GM19452 (cell line): Measurements from ENCODE around the gene AKAP1.

Experiments
- ATAC-seq: cut with Tn5 transposase; IDR thresholded peaks from one replicate; pipeline ENCODE4 v1.9.1; 2021; ENCODE audit not compliant: unreplicated experiment

The AKAP1 gene

DNA sequence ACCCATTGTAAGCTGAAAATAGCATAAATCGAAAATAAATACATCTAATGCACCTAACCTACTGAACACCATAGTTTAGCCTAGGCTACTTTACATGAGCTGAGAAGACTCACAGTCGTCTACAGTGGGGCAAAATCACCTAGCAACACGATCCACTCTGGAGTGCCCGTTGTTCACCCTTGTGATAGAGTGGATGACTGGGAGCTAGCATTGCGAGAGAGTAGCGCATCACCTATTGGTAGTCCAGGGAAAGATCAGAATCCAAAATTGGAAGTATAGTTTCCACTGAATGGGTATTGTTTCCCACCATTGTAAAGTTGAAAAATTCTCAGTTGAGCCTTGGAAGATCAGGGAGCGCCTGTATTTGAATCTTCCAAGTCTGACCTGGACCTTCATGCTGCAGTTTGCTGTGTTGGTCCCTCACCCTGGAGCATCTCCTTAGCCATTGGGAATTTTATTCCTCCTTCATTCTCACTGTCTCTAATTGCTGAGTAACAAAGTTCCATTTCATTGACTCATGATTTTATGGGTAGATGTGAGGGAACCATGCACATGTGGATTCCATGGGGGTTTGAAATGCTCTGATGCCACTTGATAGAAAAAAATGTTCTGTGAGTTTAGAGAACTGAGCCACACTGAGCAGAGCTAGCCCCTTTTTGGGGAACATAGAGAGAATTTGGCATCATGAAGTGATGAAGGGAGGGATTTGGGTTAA lies 19.6 kb downstream of the AKAP1 start:
- ATAC-seq: no peak

DNA sequence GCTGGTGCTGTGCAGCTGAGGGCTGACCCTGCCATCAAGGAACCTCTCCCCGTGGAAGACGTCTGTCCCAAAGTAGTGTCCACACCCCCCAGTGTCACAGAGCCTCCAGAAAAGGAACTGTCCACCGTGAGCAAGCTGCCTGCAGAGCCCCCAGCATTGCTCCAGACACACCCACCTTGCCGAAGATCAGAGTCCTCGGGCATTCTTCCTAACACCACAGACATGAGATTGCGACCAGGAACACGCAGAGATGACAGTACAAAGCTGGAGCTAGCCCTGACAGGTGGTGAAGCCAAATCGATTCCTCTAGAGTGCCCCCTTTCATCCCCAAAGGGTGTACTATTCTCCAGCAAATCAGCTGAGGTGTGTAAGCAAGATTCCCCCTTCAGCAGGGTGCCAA lies 20.5 kb downstream of the AKAP1 start:
- no peak for ATAC-seq

DNA sequence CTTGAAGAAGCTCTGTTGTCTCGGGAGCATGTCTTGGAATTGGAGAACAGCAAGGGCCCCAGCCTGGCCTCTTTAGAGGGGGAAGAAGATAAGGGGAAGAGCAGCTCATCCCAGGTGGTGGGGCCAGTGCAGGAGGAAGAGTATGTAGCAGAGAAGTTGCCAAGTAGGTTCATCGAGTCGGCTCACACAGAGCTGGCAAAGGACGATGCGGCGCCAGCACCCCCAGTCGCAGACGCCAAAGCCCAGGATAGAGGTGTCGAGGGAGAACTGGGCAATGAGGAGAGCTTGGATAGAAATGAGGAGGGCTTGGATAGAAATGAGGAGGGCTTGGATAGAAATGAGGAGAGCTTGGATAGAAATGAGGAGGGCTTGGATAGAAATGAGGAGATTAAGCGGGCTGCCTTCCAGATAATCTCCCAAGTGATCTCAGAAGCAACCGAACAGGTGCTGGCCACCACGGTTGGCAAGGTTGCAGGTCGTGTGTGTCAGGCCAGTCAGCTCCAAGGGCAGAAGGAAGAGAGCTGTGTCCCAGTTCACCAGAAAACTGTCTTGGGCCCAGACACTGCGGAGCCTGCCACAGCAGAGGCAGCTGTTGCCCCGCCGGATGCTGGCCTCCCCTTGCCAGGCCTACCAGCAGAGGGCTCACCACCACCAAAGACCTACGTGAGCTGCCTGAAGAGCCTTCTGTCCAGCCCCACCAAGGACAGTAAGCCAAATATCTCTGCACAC lies 21.2 kb downstream of the AKAP1 start:
- no peak for ATAC-seq

DNA sequence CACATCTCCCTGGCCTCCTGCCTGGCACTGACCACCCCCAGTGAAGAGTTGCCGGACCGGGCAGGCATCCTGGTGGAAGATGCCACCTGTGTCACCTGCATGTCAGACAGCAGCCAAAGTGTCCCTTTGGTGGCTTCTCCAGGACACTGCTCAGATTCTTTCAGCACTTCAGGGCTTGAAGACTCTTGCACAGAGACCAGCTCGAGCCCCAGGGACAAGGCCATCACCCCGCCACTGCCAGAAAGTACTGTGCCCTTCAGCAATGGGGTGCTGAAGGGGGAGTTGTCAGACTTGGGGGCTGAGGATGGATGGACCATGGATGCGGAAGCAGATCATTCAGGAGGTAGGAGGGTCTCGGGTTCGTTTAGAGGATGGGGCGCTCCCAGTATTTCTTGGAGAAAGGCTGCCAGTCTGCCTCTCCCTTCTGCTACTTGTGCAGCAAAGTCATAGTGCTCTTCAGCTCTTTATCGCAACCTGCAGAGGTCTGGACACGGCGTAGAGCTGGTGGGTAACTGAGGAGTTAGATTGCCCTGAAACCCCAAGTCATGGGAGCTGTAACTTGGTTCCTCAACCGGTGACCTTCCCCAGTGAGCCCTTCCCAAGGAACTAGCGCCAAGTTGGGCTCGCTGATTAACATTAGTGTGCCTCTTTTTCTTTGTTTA lies 21.9 kb downstream of the AKAP1 start:
- ATAC-seq: no peak

DNA sequence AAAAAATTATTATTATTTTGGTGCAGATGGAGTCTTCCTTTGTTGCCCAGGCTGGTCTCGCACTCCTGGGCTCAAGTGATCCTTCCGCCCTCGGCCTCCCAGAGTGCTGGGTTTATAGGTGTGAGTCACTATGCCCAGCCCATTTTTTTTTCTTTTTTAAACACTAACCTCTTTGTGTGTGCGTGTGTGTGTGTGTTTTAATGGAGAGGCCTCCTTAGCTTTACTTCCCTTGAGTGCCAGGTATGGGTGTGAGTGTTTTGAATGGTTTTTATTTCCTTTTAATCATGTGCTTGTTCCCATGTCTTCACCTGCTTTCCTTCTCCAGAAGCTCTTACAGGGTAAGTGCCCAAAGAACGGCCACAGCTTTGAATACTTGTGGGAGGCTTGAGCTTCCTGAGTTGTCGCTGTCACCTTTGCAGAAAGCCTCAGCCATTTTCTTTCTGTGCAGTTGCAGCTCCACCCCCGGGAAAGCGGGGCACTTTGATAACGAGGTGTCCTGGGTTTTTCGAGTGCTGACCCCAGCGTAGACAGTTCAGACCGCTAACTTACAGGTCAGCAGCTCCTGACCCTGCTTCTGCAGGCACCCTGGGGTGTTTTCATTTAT lies 22.6 kb downstream of the AKAP1 start:
- no peak for ATAC-seq

DNA sequence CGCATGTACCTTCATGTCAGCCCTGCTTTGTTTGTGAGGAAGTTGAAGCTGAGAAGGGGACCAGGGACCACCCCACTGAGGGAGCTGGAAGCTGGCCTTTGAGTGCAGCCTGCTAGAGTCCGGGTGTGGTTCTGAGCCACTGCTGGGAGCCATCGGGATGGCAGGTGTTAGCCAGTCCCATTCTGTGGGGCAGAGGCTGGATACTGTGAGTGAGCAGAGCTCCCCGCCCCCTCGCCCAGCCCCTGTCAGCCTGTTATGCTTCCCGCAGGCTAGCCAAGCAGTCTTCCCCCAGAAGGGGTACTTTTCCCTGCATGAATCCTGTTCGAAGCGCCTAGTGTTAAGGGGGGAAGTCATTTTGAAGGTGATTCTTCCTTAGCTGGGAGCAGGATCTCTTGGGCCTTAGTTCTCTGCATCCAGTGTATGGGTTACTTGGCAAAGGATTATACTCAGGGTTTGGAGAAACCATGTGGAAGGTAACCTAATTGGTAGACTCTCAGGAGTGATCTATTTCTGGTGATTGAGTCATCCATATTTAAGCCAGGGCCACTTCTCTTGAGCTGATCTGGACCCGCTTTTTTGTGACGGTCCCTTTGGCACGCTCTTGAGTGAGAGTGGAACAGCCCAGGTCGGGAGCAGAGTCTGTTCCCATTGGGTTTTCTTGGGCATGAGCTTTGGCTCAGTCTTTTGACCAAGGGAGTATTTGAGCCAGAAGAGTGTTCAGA lies 23.8 kb downstream of the AKAP1 start:
- no peak for ATAC-seq

DNA sequence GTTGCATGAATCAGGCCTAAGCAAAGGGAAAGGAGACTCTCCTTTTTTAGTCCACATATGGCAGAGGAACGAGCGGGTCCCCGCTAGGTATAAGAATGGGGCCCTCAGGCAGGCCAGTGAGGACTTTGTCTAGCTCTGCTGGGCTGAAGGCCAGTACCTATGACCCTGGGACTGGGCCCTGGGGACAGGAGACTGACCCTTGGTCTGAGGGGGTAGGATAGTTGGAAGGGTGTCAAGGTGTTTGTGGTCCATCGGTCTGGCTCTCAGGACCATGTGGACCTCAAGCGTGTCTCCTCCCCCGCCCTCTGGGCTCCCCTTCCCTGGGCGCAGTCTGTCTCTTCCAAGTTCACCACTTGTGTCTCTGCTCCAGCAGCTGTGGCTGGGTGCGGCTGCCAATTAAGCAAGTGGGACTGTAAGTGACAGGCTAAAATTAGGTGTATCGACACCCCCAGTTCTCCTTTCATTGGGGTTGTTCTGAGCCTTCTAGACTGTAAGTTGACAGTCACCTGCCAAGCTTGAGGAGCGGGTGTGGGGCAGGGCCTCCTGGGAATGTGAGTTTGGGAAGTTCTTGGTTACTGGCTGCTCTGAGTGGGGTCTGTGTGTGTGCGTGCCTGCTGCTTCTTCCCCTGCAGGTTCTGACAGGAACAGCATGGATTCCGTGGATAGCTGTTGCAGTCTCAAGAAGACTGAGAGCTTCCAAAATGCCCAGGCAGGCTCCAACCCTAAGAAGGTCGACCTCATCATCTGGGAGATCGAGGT lies 24.5 kb downstream of the AKAP1 start:
- ATAC-seq: no peak

DNA sequence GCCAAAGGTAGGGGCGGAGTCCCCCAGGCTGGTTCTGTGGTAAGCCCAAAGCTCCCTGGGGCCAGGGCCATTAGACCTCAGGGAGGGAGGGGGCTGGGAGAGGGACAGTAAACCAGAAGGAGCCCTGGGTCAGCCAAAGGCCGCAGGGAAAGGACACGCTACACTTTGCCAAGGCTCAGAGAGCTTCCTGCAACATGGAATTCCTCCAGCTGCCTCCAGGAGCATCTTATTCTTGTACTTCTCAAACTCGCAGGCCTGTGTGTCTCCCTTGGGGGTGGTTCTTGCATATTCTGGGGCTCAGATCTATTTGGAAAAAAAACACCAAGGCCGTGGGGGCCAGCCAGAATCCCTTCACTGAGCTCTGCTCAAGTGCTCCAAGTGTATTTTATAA lies 25.1 kb downstream of the AKAP1 start:
- ATAC-seq: no peak

DNA sequence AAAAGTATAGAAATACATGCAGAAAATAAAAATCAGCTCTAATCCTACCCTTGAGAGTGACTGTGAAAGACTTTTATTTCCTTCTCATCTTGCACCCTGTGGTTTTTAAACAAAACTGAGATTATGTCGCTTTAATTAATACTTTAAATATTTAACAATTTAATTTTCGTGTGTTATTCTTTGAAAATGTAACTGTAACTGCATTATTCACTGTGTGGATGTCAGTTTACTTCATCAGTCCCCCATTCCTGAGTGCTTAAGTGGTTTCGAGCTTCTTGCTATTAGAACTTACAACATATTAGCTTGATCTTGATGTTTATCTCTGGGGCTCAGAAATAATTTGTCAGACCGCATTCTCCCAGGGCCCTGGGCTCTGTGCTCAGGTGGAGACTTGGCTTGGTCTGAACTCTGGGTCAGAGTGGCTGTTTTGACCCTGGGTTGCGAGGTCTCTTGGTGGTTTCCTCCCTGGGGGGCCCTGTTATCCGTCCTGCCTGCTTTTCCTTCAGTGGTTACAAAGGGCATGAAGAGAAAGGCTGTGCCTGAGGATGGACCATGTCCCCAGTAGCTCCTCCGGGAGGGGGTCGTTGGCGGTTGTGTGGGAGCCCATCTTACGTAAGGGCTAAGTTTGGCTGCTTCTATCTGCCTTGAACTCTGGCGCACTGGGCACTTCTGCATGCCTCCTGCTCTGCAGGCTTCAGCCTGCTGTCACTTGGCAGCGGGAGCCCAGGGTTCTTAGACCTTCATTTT lies 25.7 kb downstream of the AKAP1 start:
- no peak for ATAC-seq

DNA sequence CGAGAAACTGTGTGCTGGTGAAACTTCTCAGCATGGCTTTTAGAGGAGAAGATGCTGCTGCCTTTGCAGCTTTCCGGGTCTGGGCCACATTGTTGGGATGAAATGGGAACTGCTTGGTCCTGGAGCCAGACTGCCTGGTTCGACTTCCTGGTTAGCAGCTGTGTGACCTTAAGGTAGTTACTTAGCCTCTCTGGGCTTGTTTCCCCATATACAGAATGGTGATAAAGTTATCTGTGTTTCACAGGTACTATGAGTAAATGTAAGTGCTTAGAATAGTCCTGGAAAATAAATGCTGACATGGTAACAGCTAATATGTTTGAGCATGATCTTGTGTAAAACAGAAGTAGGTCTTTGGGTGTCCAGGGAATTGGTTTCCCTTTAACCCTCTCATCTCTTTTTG lies 26.3 kb downstream of the AKAP1 start:
- ATAC-seq: no peak

DNA sequence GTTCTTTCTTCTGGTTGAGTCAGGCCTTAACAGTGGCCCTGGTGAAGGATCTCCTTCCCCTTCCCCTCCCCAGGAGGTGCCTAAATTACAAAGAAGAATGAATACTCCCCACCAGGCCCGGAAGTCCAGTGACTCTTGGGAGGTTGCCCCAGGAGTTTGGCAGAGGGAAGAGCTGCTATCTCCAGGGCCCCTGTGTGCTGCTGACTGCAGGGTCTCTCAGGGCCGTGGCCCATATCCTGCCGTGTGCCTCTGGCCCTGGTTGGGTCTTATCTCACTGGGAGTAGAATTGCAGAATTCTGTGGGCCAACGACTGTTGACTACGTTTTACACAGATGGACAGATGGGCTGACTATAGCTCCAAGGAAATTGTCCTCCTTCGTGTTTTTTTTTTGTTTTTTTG lies 28.0 kb downstream of the AKAP1 start:
- no peak for ATAC-seq

DNA sequence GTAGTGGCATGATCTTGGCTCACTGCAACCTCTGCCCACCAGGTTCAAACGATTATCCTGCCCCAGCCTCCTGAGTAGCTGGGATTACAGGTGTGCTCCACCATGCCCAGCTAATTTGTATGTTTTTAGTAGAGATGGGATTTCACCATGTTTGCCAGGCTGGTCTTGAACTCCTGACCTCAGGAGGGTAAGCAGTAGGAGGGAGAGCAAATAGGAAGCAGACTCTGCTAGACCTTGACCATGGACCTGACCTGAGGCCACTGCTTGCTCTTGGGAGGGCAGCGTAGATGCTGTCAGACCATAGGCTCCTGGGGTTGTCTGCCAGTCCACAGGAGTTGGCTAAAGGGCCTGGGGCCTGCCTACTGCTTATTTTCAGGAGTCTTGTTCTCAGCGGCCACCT lies 28.6 kb downstream of the AKAP1 start:
- ATAC-seq: no peak

DNA sequence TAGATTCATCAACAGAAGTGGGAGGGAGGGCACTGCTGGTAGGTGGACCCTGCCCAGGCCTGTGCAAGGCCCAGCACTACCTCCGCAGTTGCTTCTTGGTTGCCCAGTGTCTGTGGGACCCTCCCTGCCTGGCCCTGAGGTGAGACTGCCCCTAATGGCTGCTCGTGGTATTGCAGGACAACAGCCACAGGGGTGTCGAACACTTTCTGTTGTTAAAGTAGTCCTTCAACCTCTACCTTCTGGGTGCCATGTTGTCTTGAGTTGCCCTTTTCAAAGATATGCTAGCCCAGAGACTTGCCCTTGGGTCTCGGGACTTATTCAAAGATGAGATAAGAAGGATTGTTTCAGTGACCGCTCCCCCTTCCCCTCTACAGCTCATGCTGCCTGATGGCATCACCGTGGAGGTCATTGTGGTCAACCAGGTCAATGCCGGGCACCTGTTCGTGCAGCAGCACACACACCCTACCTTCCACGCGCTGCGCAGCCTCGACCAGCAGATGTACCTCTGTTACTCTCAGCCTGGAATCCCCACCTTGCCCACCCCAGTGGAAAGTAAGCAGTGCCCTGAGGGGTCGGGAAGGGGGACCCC lies 29.1 kb downstream of the AKAP1 start:
- ATAC-seq: no peak

DNA sequence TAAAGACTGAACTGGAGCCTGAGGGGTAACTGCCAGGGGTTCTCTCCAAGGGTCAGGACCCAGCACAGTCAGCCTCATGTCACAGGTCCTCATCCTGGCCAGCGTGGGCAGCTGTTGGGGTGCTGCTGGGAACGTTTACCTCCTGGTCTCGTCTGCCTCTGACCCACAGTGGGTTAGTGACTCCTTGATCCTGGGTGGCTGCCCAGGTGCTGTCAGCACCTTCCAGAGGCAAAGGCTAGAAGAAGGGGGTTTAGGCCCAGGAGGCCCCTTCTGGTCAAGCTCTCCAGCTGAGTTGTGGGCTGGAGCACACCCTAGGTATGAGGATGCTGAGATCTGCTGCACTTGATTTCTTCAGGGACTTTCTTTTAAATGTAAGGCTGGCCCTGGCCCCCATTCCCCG lies 30.3 kb downstream of the AKAP1 start:
- no peak for ATAC-seq

DNA sequence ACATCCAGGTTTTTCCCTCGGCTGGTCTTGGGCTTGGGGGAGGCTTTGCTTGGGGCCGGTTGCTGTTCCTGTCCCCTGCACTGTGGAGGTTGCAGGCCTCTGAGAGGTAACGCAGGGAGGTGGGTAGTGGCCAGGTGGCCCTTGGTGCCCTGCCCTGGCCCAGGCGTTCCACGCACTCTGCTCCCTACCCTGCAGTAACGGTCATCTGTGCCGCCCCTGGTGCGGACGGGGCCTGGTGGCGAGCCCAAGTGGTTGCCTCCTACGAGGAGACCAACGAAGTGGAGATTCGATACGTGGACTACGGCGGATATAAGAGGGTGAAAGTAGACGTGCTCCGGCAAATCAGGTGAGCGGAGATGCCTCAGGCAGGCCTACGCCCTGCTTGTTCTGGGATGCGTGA lies 30.9 kb downstream of the AKAP1 start:
- no peak for ATAC-seq

DNA sequence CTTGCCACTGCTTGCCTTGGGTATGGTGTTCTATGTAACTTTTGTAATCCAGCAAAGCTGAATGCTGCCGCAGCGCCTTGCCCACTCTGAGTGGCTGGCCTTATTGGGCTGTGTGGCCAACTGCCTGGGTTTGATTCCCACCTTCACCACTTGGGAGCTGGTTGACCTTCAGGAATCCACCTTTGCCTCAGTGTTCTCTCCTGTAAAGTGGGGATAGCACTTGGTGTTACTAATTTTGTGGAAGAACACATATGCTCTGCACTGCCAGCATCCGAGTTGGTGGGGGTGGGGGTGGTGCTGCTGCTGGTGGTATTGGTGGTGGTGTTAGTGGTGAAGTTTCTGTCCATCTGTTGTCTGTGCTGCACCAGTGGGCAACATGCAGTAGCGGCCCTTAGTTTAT lies 32.8 kb downstream of the AKAP1 start:
- ATAC-seq: no peak

DNA sequence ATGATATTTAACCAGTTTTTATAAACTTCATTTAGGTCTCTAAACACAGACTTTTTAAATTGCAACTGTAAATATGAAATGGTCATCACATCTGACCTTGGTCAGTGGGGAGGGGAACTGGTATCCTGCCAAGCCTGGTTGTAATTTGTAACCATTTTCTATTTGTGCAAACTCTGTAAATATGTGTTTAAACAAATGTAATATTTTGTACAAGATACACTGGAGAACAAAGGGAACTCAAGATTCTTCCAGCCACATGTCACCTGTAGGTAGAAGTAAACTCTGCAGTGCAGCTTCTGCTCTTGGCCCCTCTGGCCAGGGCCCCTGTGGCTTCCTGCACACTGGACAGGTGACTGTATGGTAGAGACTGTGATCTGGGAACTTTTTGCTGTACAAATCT lies 35.8 kb downstream of the AKAP1 start:
- ATAC-seq: no peak

DNA sequence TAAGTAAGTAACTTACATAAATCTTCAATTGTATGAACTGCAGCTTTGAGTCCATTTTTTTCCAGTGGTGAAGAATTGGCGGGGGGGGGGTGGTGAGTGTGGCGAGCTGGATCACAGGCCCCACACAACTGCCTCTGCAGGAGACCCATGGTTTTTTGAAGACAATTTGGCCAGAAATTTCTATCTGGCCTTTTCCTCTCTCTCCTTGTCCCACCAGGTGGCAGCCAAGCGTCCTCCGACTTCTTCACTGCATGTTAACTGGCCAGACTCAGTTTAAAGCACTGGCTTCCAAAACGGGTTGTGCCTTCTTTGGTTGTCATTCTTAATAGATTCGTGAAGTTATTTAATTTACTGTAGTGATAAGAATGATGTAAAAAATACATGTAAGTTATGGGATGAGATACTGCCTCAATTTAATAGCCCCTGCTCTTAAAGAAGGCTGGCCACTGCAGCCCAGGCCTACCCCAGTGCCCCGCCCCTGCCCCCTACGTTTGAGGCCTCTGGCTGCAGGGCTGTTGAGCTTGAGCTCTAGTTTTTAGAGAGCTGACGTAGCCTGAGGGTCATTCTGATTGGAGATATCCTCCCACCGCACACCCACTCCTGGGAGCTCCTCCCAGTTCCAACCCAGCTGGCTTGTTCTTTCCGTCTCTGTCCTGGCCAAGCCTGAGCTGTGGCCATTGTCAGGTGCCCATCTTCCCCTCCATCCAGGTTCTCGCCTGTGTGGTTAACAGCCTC lies 36.4 kb downstream of the AKAP1 start:
- ATAC-seq: no peak

DNA sequence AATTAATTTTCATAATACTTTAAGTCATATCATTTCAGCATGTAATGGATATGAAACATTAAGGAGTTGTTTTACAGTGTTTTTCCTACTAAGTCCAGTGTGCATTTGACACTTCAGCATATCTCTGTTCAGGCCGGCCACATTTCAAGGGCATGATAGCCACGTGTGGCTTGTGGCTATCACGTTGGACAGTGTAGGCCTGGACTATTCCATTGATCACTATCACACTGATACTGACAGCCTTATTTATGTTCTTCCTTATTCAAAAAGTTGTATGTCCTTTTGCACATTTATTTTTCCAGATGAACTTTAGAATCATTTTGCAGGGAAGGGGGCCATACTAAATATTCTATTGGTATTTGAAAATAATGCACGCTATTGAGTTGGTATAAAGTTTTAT lies 39.0 kb downstream of the AKAP1 start:
- ATAC-seq: no peak
